ENCODE results near the gene RASA2. TPM values are rescaled to one million over a fixed set of nuclear protein-coding genes. Genes with fewer than 3 reads are reported as not detected.

RASA2 gene
- total RNA-seq, 1 donor: 21.7 TPM

- Histone ChIP-seq H4K20me1 (ENCODE audit: insufficient read depth, low read length) (no peaks in the 10 kb centered on the region), H3K36me3 (ENCODE audit: insufficient read depth, low read length) (no peaks in the 10 kb centered on the region), H2AFZ (ENCODE audit: low read length) (no peak overlapping the region), H3K27ac (ENCODE audit: low read depth, low read length) (peak overlapping the region; percentile 30), H3K4me1 (ENCODE audit: insufficient read depth, low read length) (peaks cover 28% of the 10 kb centered on the region), H3K27me3 (ENCODE audit: insufficient read depth, low read length) (no peaks in the 10 kb centered on the region), H3K79me2 (ENCODE audit: insufficient read depth, low read length) (no peaks in the 10 kb centered on the region), H3K4me3 (ENCODE audit: insufficient read depth, low read length) (no peak overlapping the region), H3K9me3 (ENCODE audit: low read depth, low read length) (no peaks in the 10 kb centered on the region), H3K4me2 (ENCODE audit: insufficient read depth, low read length) (no peak overlapping the region)
- DNase-seq (ENCODE audit: insufficient read length, low spot score, missing footprints): peak; percentile 77
- TF ChIP-seq CTCF (IDR thresholded peaks at IDR 0.05; ENCODE audit: extremely low read depth, low read depth, low read length): no peak
These were observed 29.1 kb upstream of the RASA2 start for GRCh38 chr3:141457624-141458236.

GRCh38 chr3:141459008-141459407, 27.8 kb upstream of the RASA2 start:
- H3K27me3 ChIP-seq (ENCODE audit: insufficient read depth, low read length): no peaks in the 10 kb centered on the region
- H3K36me3 ChIP-seq (ENCODE audit: insufficient read depth, low read length): no peaks in the 10 kb centered on the region
- H4K20me1 ChIP-seq (ENCODE audit: insufficient read depth, low read length): no peaks in the 10 kb centered on the region
- no peak for TF ChIP-seq CTCF (IDR thresholded peaks at IDR 0.05; ENCODE audit: extremely low read depth, low read depth, low read length)
- H3K4me2 ChIP-seq (ENCODE audit: insufficient read depth, low read length): no peak overlapping the region
- no peak overlapping the region for H3K27ac ChIP-seq (ENCODE audit: low read depth, low read length)
- H3K4me1 ChIP-seq (ENCODE audit: insufficient read depth, low read length): peaks cover 23% of the 10 kb centered on the region
- H3K9me3 ChIP-seq (ENCODE audit: low read depth, low read length): no peaks in the 10 kb centered on the region
- no peak overlapping the region for H2AFZ ChIP-seq (ENCODE audit: low read length)
- no peak overlapping the region for H3K4me3 ChIP-seq (ENCODE audit: insufficient read depth, low read length)
- DNase-seq (ENCODE audit: insufficient read length, low spot score, missing footprints): no peak
- H3K79me2 ChIP-seq (ENCODE audit: insufficient read depth, low read length): no peaks in the 10 kb centered on the region

GRCh38 chr3:141460097-141460704, 26.6 kb upstream of the RASA2 start:
- peak; percentile 95 for DNase-seq (ENCODE audit: insufficient read length, low spot score, missing footprints)
- TF ChIP-seq CTCF (IDR thresholded peaks at IDR 0.05; ENCODE audit: extremely low read depth, low read depth, low read length): peak; percentile 97
- Histone ChIP-seq H3K4me1 (ENCODE audit: insufficient read depth, low read length) (peaks cover 17% of the 10 kb centered on the region), H3K27ac (ENCODE audit: low read depth, low read length) (no peak overlapping the region), H3K4me2 (ENCODE audit: insufficient read depth, low read length) (no peak overlapping the region), H3K27me3 (ENCODE audit: insufficient read depth, low read length) (no peaks in the 10 kb centered on the region), H2AFZ (ENCODE audit: low read length) (peak overlapping the region; percentile 77), H3K36me3 (ENCODE audit: insufficient read depth, low read length) (no peaks in the 10 kb centered on the region), H3K9me3 (ENCODE audit: low read depth, low read length) (no peaks in the 10 kb centered on the region), H4K20me1 (ENCODE audit: insufficient read depth, low read length) (no peaks in the 10 kb centered on the region), H3K4me3 (ENCODE audit: insufficient read depth, low read length) (no peak overlapping the region), H3K79me2 (ENCODE audit: insufficient read depth, low read length) (no peaks in the 10 kb centered on the region)

- Histone ChIP-seq H3K4me3 (ENCODE audit: insufficient read depth, low read length) (no peak overlapping the region), H4K20me1 (ENCODE audit: insufficient read depth, low read length) (no peaks in the 10 kb centered on the region), H3K9me3 (ENCODE audit: low read depth, low read length) (no peaks in the 10 kb centered on the region), H3K79me2 (ENCODE audit: insufficient read depth, low read length) (no peaks in the 10 kb centered on the region), H3K4me1 (ENCODE audit: insufficient read depth, low read length) (peaks cover 16% of the 10 kb centered on the region), H3K27me3 (ENCODE audit: insufficient read depth, low read length) (no peaks in the 10 kb centered on the region), H2AFZ (ENCODE audit: low read length) (no peak overlapping the region), H3K4me2 (ENCODE audit: insufficient read depth, low read length) (no peak overlapping the region), H3K27ac (ENCODE audit: low read depth, low read length) (no peak overlapping the region), H3K36me3 (ENCODE audit: insufficient read depth, low read length) (no peaks in the 10 kb centered on the region)
- TF ChIP-seq CTCF (IDR thresholded peaks at IDR 0.05; ENCODE audit: extremely low read depth, low read depth, low read length): no peak
- no peak for DNase-seq (ENCODE audit: insufficient read length, low spot score, missing footprints)
These were observed 24.5 kb upstream of the RASA2 start for GRCh38 chr3:141462176-141462859.
